GM19467 (cell line): ENCODE data around the gene B3GALT4.

Source experiments
- ATAC-seq: cut with Tn5 transposase; IDR thresholded peaks from one replicate; pipeline ENCODE4 v1.9.1; 2021; ENCODE audit warnings: mild to moderate bottlenecking, moderate library complexity; ENCODE audit not compliant: unreplicated experiment

The B3GALT4 gene

DNA sequence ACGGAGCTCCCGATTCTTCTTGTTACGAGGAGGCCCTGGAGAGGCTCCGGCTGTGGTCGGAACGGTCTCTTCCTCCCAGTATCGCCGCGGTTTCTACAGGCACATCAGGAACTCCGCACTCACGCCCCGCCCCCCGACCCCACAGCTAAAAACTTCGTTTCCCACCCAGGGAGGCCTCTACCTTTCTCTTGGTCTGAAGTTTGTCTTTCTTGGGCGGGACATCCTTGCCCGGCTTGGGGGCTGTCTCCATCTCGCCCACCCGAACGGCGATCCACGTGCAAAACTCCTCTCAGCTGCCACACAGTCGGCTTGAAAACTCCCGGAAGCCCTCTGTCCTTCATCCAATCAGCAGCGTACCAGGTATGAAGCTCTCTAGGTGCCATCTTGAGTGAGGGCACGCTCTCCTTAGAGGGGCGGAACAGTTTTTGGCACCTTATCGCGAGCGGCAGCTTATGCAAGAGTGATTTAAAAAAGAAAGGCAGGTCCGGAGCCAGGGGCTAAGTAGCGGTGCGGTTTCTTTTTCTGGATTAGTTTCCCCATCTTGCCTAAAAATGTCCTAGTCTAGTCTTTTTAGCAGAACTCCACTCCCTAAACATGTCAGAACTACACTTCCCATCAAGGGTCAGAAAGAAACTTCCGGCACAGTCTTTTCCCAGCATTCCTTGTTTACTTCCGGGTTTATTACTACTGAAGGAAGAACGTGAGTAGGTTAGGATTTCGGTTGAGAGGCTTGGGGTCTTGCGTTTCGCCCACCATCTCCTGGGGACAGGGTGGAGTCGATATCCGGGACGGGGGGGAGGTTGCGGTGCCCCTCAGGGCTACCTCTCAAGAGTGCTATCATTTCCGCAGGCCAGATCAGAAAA is 12.2 kb downstream of the B3GALT4 start, which contains the start of the genes PFDN6 and WDR46:
Gene PFDN6 (plus strand): TSS at position 681 of the 863 bp plus-strand sequence. CDS start 256 bp downstream, outside the sequence.
Gene WDR46 (minus strand): TSS at position 319 of the 863 bp plus-strand sequence. CDS start 69 bp downstream, at position 250.
- ATAC-seq = peak; percentile 71

DNA sequence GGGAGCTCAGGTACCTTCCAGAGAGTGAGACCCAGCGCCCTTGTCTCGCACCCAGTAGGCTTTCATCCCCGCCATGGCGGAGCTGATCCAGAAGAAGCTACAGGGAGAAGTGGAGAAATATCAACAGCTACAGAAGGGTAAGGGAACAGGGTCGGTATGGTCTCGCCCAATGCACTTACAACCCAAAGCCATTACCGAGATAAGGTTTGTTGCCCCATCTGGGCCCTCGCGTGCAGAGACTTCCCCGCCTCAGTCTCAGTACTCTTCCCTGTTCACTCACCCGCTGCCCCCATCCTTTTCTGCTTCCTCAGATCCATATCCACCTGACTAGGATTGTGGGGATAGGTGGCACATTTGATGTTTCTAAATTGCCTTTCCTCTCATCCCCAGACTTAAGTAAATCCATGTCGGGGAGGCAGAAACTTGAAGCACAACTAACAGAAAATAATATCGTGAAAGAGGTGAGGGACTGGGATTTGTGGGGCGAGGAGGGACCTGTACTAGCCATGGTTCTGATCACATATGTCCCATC is 12.9 kb downstream of the B3GALT4 start:
- no peak for ATAC-seq

DNA sequence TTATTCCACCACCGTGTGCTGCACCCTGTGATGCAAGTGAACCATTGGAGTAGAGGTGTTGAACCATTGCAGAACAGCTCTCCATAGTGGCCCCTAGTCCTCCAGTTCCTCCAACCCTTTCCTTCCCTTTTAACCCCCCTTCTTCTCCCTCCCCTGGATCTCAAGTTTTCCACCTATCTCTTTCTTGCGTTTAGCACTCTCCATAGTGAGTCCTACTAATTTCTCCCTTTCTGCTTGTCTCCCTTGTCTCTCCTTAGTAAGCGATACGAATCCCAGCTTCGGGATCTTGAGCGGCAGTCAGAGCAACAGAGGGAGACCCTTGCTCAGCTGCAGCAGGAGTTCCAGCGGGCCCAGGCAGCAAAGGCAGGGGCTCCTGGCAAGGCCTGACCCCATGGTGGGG is 13.5 kb downstream of the B3GALT4 start:
- no peak for ATAC-seq

DNA sequence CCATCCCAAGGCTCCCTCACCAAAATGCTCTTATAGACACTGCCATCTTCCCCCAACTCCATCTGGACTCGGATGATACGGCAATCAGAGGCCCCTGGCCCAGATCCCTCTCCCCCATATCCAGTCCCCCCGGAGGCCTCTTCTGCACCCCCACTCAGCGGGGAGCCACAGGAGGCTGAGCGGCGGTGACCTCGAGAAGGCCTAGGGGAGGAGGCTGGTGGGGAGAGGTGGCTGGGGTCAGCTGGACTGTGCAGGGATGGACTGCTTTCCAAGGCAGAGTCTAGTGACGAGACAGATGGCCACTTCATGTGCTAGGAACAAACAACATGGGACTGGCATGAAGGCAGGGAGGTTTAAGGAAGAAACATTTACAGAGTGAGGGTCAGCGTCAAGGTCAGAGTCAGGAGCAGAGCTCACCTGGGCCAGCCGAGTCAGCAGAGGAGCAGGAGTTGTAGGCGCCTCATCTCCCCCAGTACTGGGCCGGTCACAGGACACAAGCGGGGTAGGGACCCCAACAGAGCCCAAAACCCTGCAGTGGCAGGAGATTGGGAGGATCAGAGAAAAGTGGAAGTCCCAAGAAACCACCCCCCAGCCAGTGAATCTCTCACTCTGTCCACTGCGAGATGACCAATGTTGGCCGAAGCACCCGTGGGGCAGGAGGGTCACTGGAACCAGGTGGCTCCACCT is 16.2 kb downstream of the B3GALT4 start:
- ATAC-seq = no peak

DNA sequence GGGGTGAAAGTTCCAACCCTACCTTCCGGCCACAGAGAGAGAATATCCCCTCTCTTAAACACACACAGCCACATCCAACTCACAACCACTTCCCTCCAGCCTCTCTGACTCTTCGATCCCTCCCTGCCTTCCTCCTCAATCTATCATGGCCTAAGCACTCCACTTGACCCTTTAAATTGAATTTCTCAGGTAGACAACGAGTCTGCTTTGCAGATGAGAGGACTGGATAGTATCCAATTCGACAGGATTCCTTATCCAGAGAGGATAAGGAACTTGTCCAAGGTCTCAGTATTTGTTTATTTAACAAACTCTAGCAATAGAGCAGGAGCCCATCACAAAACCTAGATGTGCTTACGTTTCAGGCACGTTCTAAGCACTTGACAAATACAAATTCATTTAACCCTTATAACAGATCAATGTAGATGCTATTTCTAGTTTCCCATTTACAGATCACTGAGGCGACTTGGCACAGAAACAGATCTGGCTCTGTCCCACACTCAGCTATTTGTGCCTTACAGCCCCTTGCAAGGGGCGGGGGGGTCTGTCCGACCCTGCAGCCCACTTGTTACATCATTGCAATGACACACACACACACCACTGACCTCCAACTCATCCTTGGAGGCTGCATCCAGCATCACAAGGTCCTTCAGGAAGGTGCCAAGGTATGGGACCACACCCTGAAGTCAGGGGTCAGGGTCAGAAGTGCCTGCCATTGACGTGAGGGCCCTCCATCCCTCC is 17.3 kb downstream of the B3GALT4 start:
- no peak for ATAC-seq

DNA sequence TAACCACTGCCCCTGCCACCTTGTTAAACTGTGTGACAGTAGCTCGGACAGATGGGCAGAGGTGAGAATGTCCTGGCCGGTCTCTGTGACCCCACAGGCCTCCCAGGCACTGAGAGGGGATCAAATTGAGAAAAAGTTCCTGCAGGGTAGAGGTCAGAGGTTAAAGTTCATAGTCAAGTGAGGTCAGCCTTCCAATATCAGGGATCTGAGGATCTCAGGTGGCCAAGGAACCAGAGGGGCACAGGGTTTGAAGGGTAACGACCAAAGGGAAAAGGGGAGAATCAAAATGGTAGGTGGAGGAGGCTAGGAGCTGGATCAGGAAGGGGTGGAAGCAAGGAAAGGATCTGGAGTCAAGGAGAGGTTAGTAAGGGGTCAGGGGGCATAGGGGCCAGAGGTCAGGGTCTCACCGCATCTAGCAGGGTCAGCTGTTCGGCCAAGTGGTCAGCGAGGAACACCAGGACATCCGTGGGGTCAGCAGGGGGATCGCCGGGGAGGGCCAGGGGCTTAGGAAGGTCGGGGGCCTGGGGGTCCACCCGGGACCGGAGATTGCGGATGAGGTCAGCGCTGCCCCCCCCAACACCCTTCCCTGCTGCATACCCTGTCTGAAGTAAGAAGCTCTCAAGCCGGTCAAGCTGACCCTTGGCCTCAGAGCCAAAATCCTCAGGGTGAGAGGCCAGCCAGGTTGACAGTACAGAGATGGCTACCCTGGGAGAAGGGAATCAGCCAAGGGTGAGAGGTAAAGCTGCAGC is 18.9 kb downstream of the B3GALT4 start:
- ATAC-seq = no peak

DNA sequence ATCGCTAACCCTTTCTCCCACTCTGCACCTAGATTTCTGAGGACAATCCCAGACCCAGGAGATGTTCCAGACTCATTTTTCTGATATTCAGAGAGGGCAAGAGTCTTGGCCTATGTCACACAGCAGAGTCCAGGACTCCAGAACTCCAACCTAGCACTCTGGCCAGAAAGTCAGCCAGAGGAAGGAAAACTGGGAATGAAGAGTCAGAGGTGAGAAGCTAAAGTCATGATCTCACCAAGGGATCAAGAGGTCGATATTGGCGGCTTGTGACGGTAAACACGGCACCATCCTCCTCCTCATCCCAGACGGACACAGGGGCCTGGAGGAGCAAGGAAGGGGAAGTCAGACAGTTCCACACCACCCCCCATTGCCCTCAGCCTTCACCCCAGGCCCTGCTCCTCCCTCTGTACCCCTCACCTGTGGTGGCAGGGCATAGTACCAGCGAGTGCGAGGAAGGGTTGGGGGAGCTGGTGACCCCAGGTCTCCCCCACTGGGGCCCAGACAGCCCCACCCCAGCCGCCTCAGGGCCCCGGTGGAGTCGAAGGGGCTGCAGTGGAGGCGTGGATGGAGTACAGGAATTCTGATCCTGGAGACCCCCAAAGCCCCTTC is 20.0 kb downstream of the B3GALT4 start:
- ATAC-seq = no peak

DNA sequence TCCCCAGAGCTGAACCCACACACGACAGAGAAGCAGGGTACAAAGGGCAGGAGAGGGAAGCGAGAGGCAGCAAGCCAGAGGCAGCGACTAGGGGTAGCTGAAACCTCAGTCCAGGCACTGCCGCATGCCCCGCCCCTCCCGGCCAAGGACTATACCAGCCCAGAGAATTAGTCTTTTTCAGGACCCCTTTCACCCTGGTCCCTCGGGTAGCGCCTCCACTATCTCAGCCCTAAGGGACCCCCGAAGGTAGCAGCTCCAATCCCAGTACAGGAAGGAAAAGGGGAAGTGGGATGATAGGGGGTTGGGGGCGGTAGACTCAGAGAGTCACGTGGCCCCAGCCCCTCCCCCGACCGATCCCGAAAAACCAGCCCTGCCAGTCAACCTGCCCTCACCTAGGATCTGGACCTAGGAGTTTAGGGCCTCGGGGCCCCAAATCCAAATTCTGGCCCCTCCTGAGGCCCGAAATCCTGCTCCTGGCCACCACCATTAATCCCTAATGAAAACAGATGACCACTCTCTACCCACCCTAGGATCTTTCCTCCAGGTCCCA is 20.6 kb downstream of the B3GALT4 start:
- no peak for ATAC-seq

DNA sequence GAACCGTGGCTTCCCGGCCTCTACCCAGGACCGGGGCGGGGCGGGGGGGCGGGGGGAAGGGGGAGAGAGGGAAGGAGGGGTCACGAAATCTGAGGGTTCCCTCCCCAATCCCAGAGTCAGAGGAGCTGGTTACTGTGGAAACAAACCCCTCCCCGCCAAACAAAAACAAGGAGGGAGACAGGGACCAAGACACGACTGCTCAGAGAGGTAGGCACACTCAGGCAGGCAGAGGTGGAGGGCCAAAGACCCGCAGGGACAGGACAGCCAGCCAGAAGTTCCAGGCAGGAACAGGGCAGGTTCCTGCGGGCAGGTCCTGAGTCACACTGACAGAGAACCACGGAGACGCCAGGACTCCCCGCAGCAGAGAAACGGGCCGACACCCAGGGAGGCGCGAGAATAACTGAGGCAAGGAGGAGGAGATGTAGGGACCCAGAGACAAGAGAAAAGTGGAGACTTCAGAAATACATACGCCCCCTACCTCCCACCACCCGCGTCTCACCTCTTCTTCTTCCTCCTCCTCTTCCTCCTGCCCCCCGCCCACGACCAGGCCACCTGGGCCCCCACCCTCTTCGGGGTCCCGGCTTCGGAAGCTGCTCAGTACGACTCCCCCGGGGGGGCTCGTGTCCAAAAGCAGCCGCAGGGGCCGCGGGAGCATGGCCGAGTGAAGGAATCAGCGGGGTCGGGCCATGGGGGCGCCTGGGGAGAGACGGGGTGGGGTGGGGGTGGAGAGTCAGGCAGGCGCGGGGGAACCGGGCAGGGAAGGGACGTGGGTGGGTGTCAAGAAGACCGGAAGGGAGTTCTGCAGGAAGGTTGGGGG is 21.2 kb downstream of the B3GALT4 start:
- peak; percentile 2 for ATAC-seq

DNA sequence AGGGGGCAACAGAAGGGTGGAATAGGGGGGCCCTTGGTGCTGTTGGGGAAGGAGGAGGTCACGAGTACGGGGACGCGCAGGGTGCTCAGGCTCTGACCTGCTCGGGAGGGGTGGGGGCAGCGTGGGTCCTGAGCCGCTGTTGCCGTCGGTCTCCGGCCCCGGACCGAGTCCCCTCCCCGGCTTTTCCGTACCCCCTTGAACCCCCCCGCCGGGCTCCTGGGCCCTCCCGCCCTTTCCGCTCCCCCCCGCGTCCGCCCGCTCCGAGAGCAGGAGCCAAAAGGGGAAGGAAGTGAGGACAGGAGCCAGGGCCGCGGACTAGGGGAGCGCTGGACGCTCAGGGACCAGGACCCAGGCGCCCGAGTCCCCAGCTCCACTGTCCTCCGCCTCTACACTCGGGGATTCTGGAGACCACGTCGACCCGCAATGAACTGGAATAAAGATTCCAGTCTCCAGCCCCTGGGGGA is 21.9 kb downstream of the B3GALT4 start, which contains the start of gene RGL2:
Gene RGL2 (minus strand): TSS at position 170 of the 464 bp plus-strand sequence. CDS start 332 bp downstream, outside the sequence.
- peak; percentile 32 for ATAC-seq

DNA sequence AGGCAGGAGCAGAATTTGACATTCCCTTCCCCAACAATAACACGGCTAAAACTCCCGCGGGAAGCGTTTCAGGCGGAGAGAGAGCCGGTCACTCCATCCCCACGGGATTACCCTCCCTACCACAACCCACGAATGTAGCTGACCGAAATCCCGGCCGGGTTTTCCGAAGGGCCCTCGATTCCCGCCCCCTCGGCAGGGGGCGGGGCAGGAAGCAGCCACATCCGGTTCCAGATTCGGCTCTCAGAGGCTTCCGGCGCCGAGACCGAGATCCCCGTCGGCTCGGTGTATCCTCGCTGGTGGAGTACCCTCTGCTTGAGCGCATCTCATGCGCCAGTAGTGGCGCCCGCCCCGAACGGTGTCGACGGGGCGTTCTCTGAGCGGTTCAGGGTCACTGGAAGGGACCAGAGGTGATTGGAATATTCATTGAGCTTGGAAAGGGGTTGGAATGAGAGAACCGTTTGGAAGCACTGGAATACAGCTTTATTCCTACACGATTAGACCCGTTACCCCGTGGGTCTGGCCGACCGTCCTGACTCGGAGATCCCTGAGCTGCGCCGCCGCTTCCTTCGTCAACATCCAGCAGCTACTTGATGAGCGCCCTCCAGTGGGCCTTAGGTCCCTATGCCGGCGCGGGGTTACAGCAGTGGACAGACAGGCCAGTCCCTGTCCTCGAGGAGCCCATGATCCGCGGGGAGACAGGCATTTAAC is 22.5 kb downstream of the B3GALT4 start:
- peak; percentile 66 for ATAC-seq

DNA sequence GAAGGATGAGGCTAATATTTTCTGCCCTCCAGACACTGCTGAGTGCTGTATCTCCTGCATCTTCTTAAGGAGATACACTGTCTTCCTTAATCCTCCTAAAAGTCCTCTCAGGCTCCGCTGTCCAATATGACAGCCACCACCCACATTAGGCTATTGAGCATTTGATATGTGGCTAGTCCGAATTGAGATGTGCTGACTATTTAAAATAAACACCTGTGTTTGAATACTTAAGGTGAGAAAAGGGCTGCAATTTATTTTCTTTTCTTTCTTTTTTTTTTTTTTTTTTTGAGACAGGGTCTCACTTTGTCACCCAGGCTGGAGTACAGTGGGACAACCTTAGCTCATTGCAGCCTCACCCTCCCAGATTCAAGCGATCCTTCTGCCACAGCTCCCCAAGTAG is 25.0 kb downstream of the B3GALT4 start:
- no peak for ATAC-seq

DNA sequence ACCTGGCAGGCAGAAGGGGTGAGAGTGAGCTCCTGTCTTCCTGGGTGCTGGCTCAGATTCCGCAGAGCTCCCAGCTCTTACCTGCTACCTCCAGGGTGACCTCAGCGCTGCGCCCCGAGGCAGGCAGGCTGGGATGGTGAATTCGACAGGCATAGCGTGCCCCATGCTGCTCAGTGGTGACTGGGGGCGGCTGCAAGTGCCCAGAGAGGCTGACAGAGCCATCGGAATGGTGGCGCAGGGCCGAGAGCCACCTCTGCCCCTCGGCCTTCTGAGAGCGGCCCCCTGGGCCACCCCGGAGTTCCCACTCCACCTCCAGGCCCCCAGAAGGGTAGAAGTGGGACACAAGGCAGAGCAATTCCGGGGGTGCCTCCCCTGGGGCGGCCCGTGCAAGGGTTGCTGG is 27.3 kb downstream of the B3GALT4 start:
- no peak for ATAC-seq

DNA sequence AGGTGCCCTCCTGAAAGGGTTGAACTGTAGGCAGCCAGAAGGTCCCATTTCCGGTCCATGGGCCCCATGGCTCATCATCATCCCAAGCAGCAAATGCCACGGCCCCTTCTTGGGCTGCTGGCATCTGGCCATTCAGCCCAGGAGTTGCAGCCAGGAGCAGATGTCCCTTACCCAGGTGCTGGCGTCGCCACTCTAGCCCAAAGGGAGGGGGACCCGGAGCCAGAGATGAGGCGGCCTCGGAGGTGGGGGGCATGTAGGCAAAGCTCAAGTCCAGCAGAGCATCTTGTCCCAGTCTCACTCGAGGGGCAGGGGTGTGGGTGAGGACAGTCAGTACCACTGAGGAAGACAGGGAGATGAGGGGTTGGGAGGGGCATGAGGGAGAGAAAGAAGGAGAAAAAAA is 28.1 kb downstream of the B3GALT4 start:
- ATAC-seq = no peak

DNA sequence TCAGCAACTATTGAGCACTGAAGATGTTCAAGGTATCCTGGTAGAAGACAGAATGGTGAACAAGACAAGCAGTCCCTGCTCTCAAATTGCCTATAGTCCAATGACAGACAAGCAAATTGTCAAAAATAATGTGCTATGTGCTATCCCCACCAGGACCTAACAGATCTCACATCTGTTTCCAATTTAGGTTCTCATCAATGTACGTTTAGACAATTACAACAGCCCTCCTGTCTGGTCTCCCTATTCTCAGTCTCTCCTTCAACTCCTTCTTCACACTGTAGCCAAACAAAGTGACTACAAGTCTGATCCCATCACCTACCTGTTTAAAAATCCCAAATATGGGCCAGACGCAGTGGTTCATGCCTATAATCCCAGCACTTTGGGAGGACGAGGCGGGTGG is 29.4 kb downstream of the B3GALT4 start:
- ATAC-seq = no peak

DNA sequence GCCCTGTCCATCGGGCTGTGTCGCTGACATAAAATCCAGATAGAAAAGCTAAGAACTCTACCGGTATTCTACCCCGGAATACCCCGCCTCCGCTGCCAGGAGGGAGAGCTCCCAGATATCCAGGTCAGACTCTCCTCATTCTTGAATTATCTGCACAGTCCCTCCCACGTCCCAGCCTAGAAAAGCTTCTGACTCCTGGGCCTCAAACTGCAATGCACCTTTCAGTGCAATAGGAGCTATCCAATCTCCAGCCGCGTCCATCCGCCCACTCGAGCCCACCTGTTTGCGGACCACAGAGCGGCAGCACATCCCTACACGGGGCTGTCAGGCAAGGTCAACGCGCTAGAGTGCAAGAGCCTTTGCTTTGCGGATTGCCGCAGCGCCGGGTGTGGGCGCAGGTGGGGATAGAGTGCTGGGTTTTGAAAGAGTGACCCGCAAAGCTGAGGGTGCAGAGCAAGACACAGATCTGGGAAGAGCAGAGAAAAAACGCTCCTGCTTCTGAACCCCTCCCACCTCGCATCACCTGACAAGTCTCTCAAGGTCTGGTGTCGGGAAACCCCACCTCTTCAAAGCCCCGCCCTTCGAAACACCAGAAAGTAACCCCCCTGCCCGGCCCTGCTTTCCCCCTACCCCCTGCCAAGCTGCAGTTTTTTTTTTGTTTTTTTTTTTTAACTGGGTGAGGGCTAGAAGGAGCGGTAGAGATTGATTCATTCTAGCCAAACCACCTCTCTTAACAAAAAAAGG is 35.6 kb downstream of the B3GALT4 start:
- ATAC-seq = no peak

DNA sequence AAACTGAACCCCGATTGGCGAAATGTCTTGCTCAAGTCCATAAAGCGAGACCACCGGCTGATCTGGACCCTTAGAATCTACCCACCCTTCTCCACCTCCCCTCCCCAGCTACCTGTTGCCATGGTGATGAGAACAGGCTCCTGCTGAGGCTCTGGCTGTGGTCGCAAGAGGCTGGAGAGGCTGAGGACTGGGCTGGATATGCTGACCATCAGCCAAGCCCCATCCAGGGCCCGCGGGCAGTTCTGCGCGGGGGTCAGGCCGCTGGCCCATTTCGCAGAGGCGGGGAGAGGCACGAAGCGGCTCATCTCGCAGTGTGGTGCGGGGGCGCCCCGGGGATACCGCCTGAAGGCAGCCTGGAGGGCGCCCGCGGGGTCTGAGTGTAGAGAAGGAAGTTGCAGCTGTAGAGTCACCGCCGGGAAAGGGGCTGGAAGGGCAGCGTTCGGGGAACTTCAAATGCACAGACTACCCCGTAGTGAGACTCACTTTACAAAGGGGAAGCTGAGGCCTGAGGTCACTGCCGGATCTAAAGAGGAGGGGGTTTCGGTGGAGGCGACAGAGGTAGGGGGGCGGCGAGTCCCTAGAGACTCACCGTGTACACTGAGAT is 36.3 kb downstream of the B3GALT4 start:
- peak; percentile 1 for ATAC-seq
